ENCODE measurements around the gene FGFR2.

FGFR2 gene

GRCh38 chr10:121590772-121591171 is 7.5 kb downstream of the FGFR2 start:
- no peak for DNase-seq (ENCODE audit: low read depth in 2 of 2)

GRCh38 chr10:121589553-121589952 is 8.7 kb downstream of the FGFR2 start:
- DNase-seq (ENCODE audit: low read depth in 2 of 2): no peak

GRCh38 chr10:121583857-121584256 is 14.4 kb downstream of the FGFR2 start:
- DNase-seq (ENCODE audit: low read depth in 2 of 2): no peak

GRCh38 chr10:121583258-121583657 is 15.0 kb downstream of the FGFR2 start:
- no peak for DNase-seq (ENCODE audit: low read depth in 2 of 2)

- DNase-seq (ENCODE audit: low read depth in 2 of 2): no peak
These were observed 17.7 kb downstream of the FGFR2 start for GRCh38 chr10:121580276-121581116.

GRCh38 chr10:121579656-121580055 is 18.6 kb downstream of the FGFR2 start:
- DNase-seq (ENCODE audit: low read depth in 2 of 2): no peak

- DNase-seq (ENCODE audit: low read depth in 2 of 2): no peak
These were observed 19.3 kb downstream of the FGFR2 start for GRCh38 chr10:121578965-121579364.

GRCh38 chr10:121578298-121578697 is 19.9 kb downstream of the FGFR2 start:
- no peak for DNase-seq (ENCODE audit: low read depth in 2 of 2)

GRCh38 chr10:121577568-121577967 is 20.7 kb downstream of the FGFR2 start:
- DNase-seq (ENCODE audit: low read depth in 2 of 2): no peak

- DNase-seq (ENCODE audit: low read depth in 2 of 2): no peak
These were observed 22.1 kb downstream of the FGFR2 start for GRCh38 chr10:121576139-121576538.

GRCh38 chr10:121574519-121575166 is 23.6 kb downstream of the FGFR2 start:
- DNase-seq (ENCODE audit: low read depth in 2 of 2): no peak

- DNase-seq (ENCODE audit: low read depth in 2 of 2): no peak
These were observed 24.7 kb downstream of the FGFR2 start for GRCh38 chr10:121573538-121573941.

- no peak for DNase-seq (ENCODE audit: low read depth in 2 of 2)
These were observed 25.2 kb downstream of the FGFR2 start for GRCh38 chr10:121572859-121573537.

GRCh38 chr10:121570315-121570714 is 27.9 kb downstream of the FGFR2 start:
- DNase-seq (ENCODE audit: low read depth in 2 of 2): no peak

- DNase-seq (ENCODE audit: low read depth in 2 of 2): no peak
These were observed 30.0 kb downstream of the FGFR2 start for GRCh38 chr10:121568275-121568674.

- DNase-seq (ENCODE audit: low read depth in 2 of 2): no peak
These were observed 30.7 kb downstream of the FGFR2 start for GRCh38 chr10:121567569-121567968.

- no peak for DNase-seq (ENCODE audit: low read depth in 2 of 2)
These were observed 31.5 kb downstream of the FGFR2 start for GRCh38 chr10:121566755-121567154.

GRCh38 chr10:121559326-121560026 is 38.8 kb downstream of the FGFR2 start:
- DNase-seq (ENCODE audit: low read depth in 2 of 2): no peak

- no peak for DNase-seq (ENCODE audit: low read depth in 2 of 2)
These were observed 40.0 kb downstream of the FGFR2 start for GRCh38 chr10:121558238-121558637.

GRCh38 chr10:121556918-121557573 is 41.2 kb downstream of the FGFR2 start:
- DNase-seq (ENCODE audit: low read depth in 2 of 2): no peak

GRCh38 chr10:121556455-121556854 is 41.8 kb downstream of the FGFR2 start:
- no peak for DNase-seq (ENCODE audit: low read depth in 2 of 2)
